Brain microvascular endothelial cell (primary cell): ENCODE measurements around the gene ZBTB20.

Experiments used
- DNase-seq: peaks from one replicate; pipeline ENCODE4 v3.0.0-alpha.2; 2020
- H3K27ac ChIP-seq: fragments of 250-450 bp; sonication (Bioruptor Pico); 2 replicates; pipeline ENCODE4 v1.5.1; 2020; ENCODE audit warnings: mild to moderate bottlenecking, moderate library complexity
- H3K27me3 ChIP-seq: fragments of 250-450 bp; sonication (Bioruptor Pico); replicated peaks from 2 replicates; pipeline ENCODE4 v1.5.1; 2020; ENCODE audit warnings: mild to moderate bottlenecking
- H3K36me3 ChIP-seq: fragments of 250-450 bp; sonication (Bioruptor Pico); replicated peaks from 2 replicates; pipeline ENCODE4 v1.5.1; 2020; ENCODE audit warnings: mild to moderate bottlenecking
- H3K4me3 ChIP-seq: 2 replicates; pipeline ENCODE4 v1.5.1; 2011; ENCODE audit warnings: low read depth, mild to moderate bottlenecking, control low read depth, low read length, moderate library complexity
- in situ Hi-C: cut with HindIII; loops from 2 replicates; pipeline ENCODE4 v1.10.0; 2017; ENCODE audit warnings: low sequenced_read_pairs, low pct_ligation_motif_present
- TF ChIP-seq, protein P1 (sequence below): IDR thresholded peaks from 2 replicates; pipeline ENCODE4 v1.5.1; 2011; ENCODE audit warnings: low read depth, mild to moderate bottlenecking, moderate library complexity, low read length, control low read depth, inconsistent platforms; ENCODE audit errors: missing control alignments

Gene ZBTB20

DNA sequence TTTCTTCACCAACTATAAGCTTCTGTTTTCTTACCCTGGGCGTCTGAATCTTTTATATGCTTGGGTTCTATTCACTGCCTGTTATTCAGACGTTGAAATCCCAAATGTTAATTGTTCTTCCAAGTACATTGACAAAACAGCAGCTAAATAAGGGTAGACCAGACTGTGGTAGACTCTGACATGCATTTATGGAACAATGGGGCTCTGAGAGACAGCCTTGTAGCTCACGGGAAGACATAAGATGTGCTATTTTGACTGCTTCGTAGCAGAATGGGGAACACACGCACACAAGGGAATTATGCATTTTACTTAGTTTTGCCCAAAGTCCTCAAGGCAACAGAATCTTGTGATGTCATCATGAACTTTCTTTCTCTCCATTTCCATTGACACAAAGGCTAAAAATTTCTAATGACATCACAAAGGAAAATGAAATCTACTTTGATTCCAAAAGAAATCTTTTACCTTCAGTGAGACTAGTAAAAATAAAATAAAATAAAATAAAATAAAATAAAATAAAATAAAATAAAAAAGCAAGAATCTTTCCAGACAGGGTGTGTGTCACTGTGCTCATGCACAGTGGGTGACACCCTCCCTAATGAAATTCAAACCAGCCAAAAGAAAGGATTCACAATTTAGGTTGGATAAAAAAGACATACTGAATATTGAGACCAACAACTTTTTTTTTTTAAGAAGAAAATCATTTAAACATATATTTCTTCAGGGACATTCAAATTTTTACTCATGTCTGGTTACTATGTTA, 346.6 kb downstream of the ZBTB20 start:
- in situ Hi-C loops: no loop called here
- TF ChIP-seq, protein P1, sequence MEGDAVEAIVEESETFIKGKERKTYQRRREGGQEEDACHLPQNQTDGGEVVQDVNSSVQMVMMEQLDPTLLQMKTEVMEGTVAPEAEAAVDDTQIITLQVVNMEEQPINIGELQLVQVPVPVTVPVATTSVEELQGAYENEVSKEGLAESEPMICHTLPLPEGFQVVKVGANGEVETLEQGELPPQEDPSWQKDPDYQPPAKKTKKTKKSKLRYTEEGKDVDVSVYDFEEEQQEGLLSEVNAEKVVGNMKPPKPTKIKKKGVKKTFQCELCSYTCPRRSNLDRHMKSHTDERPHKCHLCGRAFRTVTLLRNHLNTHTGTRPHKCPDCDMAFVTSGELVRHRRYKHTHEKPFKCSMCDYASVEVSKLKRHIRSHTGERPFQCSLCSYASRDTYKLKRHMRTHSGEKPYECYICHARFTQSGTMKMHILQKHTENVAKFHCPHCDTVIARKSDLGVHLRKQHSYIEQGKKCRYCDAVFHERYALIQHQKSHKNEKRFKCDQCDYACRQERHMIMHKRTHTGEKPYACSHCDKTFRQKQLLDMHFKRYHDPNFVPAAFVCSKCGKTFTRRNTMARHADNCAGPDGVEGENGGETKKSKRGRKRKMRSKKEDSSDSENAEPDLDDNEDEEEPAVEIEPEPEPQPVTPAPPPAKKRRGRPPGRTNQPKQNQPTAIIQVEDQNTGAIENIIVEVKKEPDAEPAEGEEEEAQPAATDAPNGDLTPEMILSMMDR: no peak
- H3K27ac ChIP-seq: no peak overlapping the region
- H3K36me3 ChIP-seq: no peaks in the 10 kb centered on the region
- no peak for DNase-seq
- no peak overlapping the region for H3K4me3 ChIP-seq
- no peaks in the 10 kb centered on the region for H3K27me3 ChIP-seq

DNA sequence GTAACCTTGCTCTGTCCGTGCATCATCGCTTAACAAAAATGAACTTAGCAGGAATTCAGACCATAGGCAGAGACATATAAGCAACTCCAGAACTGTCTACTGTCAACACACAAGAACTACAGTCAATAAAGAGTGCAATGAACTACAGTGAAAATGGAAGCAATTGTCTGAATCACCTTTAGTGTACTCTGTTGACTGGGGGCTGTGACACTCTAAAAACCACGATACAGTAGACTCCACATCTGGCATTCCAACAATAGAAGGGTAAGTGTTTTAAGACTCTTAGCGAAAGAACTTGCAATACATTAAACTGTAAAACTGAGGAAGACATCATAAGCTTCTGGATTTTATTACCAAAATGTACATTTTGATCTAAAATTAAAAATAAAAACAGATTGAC, 347.3 kb downstream of the ZBTB20 start:
- TF ChIP-seq, protein P1: no peak
- Histone ChIP-seq H3K4me3 (no peak overlapping the region), H3K27ac (no peak overlapping the region), H3K36me3 (no peaks in the 10 kb centered on the region), H3K27me3 (no peaks in the 10 kb centered on the region)
- in situ Hi-C loops: no loop called here
- no peak for DNase-seq

DNA sequence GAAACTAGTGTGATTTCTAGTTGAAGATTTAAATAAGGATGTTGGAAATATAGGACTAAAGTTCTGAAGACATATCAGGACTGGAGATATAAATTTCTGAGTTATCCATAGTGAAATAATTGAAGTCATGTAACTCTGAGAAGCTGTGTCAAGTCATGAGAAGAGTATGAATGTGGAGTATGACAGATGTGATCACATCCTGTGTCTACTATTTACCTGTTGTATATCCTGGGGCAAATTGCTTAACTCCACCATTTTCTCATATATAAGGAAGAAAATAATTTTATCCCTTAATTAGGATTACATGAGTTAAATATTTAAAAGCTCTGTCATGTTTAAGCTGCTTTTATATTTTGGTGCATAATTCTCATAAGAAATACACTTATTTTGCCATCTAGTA, 350.3 kb downstream of the ZBTB20 start:
- TF ChIP-seq, protein P1: no peak
- DNase-seq: no peak
- Histone ChIP-seq H3K27ac (no peak overlapping the region), H3K4me3 (no peak overlapping the region), H3K27me3 (no peaks in the 10 kb centered on the region), H3K36me3 (no peaks in the 10 kb centered on the region)
- in situ Hi-C loops: no loop called here

- no peak for DNase-seq
- no peak overlapping the region for H3K4me3 ChIP-seq
- H3K36me3 ChIP-seq: no peaks in the 10 kb centered on the region
- no peak overlapping the region for H3K27ac ChIP-seq
- TF ChIP-seq, protein P1: no peak
- in situ Hi-C loops: no loop called here
- H3K27me3 ChIP-seq: no peaks in the 10 kb centered on the region
Measured at GRCh38 chr3:114794894-114795630, 352.0 kb downstream of the ZBTB20 start.

DNA sequence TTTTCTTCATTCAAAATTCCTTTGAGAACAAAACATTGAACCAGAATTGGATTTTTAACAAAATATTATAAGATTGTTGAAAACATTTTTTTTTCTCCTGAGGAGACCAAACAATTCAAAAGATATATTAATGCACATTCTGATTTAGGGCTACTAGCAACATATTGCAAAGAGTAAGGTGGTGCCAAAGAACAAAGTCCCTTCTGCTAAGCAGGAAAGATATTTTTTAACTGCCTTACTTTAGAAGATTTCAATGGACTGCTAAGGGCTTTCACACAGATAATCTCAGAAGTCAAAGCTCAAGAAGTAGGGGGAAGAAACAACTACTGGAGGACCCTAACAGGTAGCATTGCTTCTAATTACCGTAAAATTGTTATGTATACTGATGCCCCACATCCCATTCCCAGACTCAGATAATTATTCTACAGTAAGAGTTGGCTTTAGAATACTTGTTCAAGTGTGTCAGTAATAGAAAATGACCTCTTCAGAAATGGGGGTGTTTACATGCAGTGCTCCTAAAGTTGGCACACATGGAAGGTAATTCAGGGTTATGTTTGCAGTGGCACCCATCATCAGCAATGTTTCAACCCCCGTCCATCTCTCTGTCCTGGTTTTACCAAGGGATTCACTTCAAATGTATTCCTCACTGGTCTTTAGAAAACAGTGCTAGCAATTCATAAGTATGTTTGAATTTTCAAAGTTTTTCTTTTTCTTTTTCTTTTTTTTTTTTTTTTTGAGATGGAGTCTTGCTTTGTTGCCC, 354.7 kb downstream of the ZBTB20 start:
- TF ChIP-seq, protein P1: no peak
- DNase-seq: no peak
- Histone ChIP-seq H3K27me3 (no peaks in the 10 kb centered on the region), H3K27ac (no peak overlapping the region), H3K4me3 (no peak overlapping the region), H3K36me3 (no peaks in the 10 kb centered on the region)
- in situ Hi-C loops: no loop called here
